K562 (cell line): ENCODE results near the gene CCDC9B. TPM values are rescaled to one million over a fixed set of nuclear protein-coding genes. Genes with fewer than 3 reads are reported as not detected.

Source experiments
- BRCA1 ChIP-seq, 2 experiments: fragments of 450-650 bp in 1 of 2; sonication (generic) in 1 of 2; formaldehyde crosslinking in 1 of 2; IDR thresholded peaks; 2 replicates each; pipeline versions ENCODE4 v1.5.0 to v1.6.1; 2017 to 2020; ENCODE audit warnings: mild to moderate bottlenecking in 1 of 2, missing genetic modification reagents in 1 of 2
- CC2D1A ChIP-seq: fragments of 450-650 bp; IDR thresholded peaks from 2 replicates; pipeline ENCODE4 v1.6.1; 2017; ENCODE audit warnings: mild to moderate bottlenecking
- CTCF ChIP-seq, 3 experiments: IDR thresholded peaks in 2 of 3; conservative IDR thresholded peaks in 1 of 3; 2 replicates each; pipeline ENCODE4 v1.5.1; 2011 to 2012; ENCODE audit warnings: low read length in 3 of 3, mild to moderate bottlenecking in 3 of 3, control low read depth in 2 of 3, improper control_type of control experiment in 1 of 3, inconsistent platforms in 1 of 3, low read depth in 1 of 3, mixed read lengths in 1 of 3, moderate library complexity in 1 of 3; ENCODE audit not compliant: insufficient read depth in 2 of 3
- CXXC5 ChIP-seq: fragments of 250-450 bp; sonication (Bioruptor Pico); IDR thresholded peaks from 2 replicates; pipeline ENCODE4 v1.8.0; 2022; ENCODE audit warnings: inconsistent platforms, mild to moderate bottlenecking, moderate library complexity
- FOXA3 ChIP-seq, 2 experiments: fragments of 450-650 bp in 1 of 2; sonication (generic) in 1 of 2; formaldehyde crosslinking; IDR thresholded peaks in 1 of 2; conservative IDR thresholded peaks in 1 of 2; 2 replicates each; pipeline versions ENCODE4 v1.4.0 to v1.8.0; 2020 to 2022; ENCODE audit warnings: mild to moderate bottlenecking in 2 of 2, missing genetic modification reagents in 1 of 2
- HES1 ChIP-seq: fragments of 450-650 bp; IDR thresholded peaks from 2 replicates; pipeline ENCODE4 v1.6.1; 2016; ENCODE audit warnings: low read depth, mild to moderate bottlenecking, moderate library complexity
- HMG20B ChIP-seq: fragments of 250-450 bp; sonication (Bioruptor Pico); IDR thresholded peaks from 2 replicates; pipeline ENCODE4 v1.5.0; 2021; ENCODE audit warnings: mild to moderate bottlenecking
- HNRNPUL1 ChIP-seq: fragments of 200-400 bp; formaldehyde crosslinking; IDR thresholded peaks from 2 replicates; pipeline ENCODE4 v1.6.1; 2017; ENCODE audit warnings: low read length
- KLF13 ChIP-seq: fragments of 450-650 bp; IDR thresholded peaks from 2 replicates; pipeline ENCODE4 v1.6.1; 2016; ENCODE audit warnings: missing genetic modification characterization, low read depth, mild to moderate bottlenecking, missing compliant biosample characterization, moderate library complexity, borderline replicate concordance
- L3MBTL2 ChIP-seq: fragments of 450-650 bp; IDR thresholded peaks from 2 replicates; pipeline ENCODE4 v1.6.1; 2016; ENCODE audit warnings: mild to moderate bottlenecking, moderate library complexity
- NCOA1 ChIP-seq: fragments of 450-650 bp; IDR thresholded peaks from 2 replicates; pipeline ENCODE4 v1.6.1; 2016; ENCODE audit warnings: low read depth
- NR3C1 ChIP-seq: sonication (generic); formaldehyde crosslinking; IDR thresholded peaks from 2 replicates; pipeline ENCODE4 v1.8.1; 2022; ENCODE audit warnings: missing genetic modification reagents
- NRF1 ChIP-seq, 2 experiments: fragments of 450-650 bp; IDR thresholded peaks in 1 of 2; conservative IDR thresholded peaks in 1 of 2; 2 replicates each; pipeline ENCODE4 v1.6.1; 2014; ENCODE audit warnings: mild to moderate bottlenecking in 2 of 2
- RAD21 ChIP-seq, 2 experiments: fragments of 250-450 bp in 1 of 2; fragments of 450-650 bp in 1 of 2; sonication (Bioruptor Pico) in 1 of 2; formaldehyde crosslinking in 1 of 2; IDR thresholded peaks in 1 of 2; conservative IDR thresholded peaks in 1 of 2; 2 replicates each; pipeline versions ENCODE4 v1.4.0 to v1.8.0; 2020 to 2022; ENCODE audit warnings: mild to moderate bottlenecking in 2 of 2, moderate library complexity in 1 of 2
- SMC3 ChIP-seq: conservative IDR thresholded peaks from 2 replicates; pipeline ENCODE4 v1.6.1; 2011; ENCODE audit warnings: low read depth, low read length, improper control_type of control experiment; ENCODE audit not compliant: insufficient read depth
- TCF7 ChIP-seq: sonication (generic); IDR thresholded peaks from 2 replicates; pipeline ENCODE4 v1.6.1; 2016; ENCODE audit warnings: antibody characterized with exemption, borderline replicate concordance
- TFAP4 ChIP-seq: sonication (generic); formaldehyde crosslinking; IDR thresholded peaks from 2 replicates; pipeline ENCODE4 v1.8.0; 2022; ENCODE audit warnings: missing genetic modification reagents, mild to moderate bottlenecking, moderate library complexity, borderline replicate concordance
- VEZF1 ChIP-seq: fragments of 200-800 bp; sonication (Bioruptor generic); IDR thresholded peaks from 2 replicates; pipeline ENCODE4 v1.6.1; 2017; ENCODE audit warnings: missing genetic modification characterization, missing compliant biosample characterization
- ZBTB7A ChIP-seq: IDR thresholded peaks from 2 replicates; pipeline ENCODE4 v1.6.1; 2011; ENCODE audit warnings: low read depth, mild to moderate bottlenecking, low read length, moderate library complexity, borderline replicate concordance; ENCODE audit not compliant: control insufficient read depth
- ZNF316 ChIP-seq: fragments of 450-650 bp; IDR thresholded peaks from 2 replicates; pipeline ENCODE4 v1.6.1; 2016
- polyA plus RNA-seq, 8 experiments: library from polyadenylated mRNA; depleted of rRNA in 4 of 8; stranded (reverse) in 5 of 8; unstranded in 3 of 8; fragments of >200 nt; fragmentation: Nextera tagmentation in 2 of 8; fragmentation: Illumina TruSeq in 1 of 8; extraction: Ambion mirVana in 2 of 8; extraction: Trizol in 1 of 8; gene quantifications; 2 replicates each; pipeline versions ENCODE4 v1.2.1 to v1.2.3, GENCODE V29; 2011 to 2014; ENCODE audit warnings: inconsistent platforms in 1 of 8, missing spikeins in 1 of 8
- total RNA-seq, 7 experiments: library from RNA; depleted of rRNA in 6 of 7; stranded (reverse); fragments of >200 nt in 6 of 7; fragmentation: Illumina TruSeq in 2 of 7; extraction: Trizol in 2 of 7; gene quantifications; 2 replicates each; pipeline versions ENCODE4 v1.2.1 to v1.2.3, GENCODE V29; 2011 to 2021; ENCODE audit warnings: low replicate concordance in 1 of 7

Gene CCDC9B
- total and polyA plus RNA-seq, 9 of the 15 experiments (the other 6 are each of a cell fraction or from before 2014, with no cell fraction given): 0.01 to 0.47 (median 0.15) TPM; not detected in 1

- TF ChIP-seq CTCF (IDR thresholded peaks at IDR 0.05 in 2 of 3, conservative IDR thresholded peaks at IDR 0.05 in 1 of 3; ENCODE audit: insufficient read depth in 2 of 3, low read depth in 1 of 3, low read length in 3 of 3) (peak; percentile 90 to 94 (median 93)), FOXA3 (CRISPR knock-in tag; conservative IDR thresholded peaks at IDR 0.05 in 1 of 2, IDR thresholded peaks at IDR 0.05 in 1 of 2) (no peak), HMG20B (no peak), NR3C1 (CRISPR knock-in tag) (no peak), BRCA1 (IDR thresholded peaks at IDR 0.05) (no peak), BRCA1 (CRISPR knock-in tag; IDR thresholded peaks at IDR 0.05) (no peak), HES1 (no peak), CXXC5 (CRISPR knock-in tag) (0 out of 2 replicates have a peak, but pooled peaks have one; percentile 13), TFAP4 (CRISPR knock-in tag) (peak; percentile 38; the same call in 1 of the 2 replicates), HNRNPUL1 (no peak), CC2D1A (peak; percentile 59; the same call in 1 of the 2 replicates), ZBTB7A (peak; percentile 78; the same call in 1 of the 2 replicates), RAD21 (CRISPR knock-in tag; conservative IDR thresholded peaks at IDR 0.05 in 1 of 2, IDR thresholded peaks at IDR 0.05 in 1 of 2) (peak; percentile 71 to 84), KLF13 (tag) (no peak), SMC3 (peak; percentile 66), NRF1 (conservative IDR thresholded peaks at IDR 0.05 in 1 of 2, IDR thresholded peaks at IDR 0.05 in 1 of 2) (no peak), L3MBTL2 (peak; percentile 34; the same call in 1 of the 2 replicates), ZNF316 (peak; percentile 40), VEZF1 (peak; percentile 77), TCF7 (0 out of 2 replicates have a peak, but pooled peaks have one; percentile 34), NCOA1 (no peak)
These were observed 2.6 kb downstream of the CCDC9B start (continued) for GRCh38 chr15:40338041-40338657.
